ENCODE results near the gene WNT3A. TPM values are rescaled to one million over a fixed set of nuclear protein-coding genes. Genes with fewer than 3 reads are reported as not detected.
A peak's percentile ranks its signal among the peaks of the same experiment; 100 is the strongest.

WNT3A gene
- total RNA-seq, 2 donors from 2014 or later = 0.14 TPM; not detected in 1

DNA sequence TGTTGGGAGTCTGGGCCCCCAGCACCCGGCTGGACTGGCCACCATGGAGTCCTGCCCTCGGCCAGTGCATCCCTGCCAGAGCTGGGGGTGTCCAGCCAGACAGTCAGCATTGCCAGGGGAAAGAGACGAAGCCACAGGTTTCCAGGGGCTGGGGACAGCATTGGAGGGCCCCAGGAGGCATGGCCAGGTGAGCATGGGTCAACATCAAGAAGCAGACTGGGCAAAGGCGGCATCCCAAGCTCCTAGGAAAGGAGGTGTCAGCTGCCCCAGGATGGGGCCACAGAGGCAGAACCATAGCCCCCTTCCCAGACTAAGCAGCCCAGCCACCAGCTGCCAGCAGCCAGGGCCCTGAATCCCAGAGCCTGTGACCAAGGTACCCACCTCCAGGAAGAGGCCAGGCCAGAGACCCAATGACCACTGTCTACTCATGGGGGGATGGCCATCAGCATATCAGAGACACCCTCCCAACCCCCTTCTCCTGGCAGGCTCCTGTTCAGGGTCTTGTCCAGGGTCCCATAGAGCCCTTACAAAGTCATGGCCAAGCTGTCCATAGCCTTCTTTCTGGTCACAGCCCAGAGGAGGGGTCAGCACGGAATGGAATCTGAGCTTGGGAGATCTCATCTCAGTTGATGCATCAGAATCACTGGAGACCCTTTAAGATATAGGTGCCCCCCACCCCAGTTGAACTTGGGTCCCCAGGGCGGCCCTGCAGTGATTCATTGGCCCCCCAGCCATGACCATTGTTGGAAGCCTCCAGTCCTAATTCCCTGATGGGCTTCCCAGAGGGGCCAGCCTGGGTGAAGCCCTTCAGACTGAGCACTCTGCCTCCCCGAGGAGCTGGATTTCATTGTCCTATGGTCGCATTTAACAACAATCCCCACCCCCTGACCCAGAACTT, 32.5 kb downstream of the WNT3A start:
- intact Hi-C loops (cut with DNase I, micrococcal nuclease) = no loop called here
- no peak for DNase-seq

DNA sequence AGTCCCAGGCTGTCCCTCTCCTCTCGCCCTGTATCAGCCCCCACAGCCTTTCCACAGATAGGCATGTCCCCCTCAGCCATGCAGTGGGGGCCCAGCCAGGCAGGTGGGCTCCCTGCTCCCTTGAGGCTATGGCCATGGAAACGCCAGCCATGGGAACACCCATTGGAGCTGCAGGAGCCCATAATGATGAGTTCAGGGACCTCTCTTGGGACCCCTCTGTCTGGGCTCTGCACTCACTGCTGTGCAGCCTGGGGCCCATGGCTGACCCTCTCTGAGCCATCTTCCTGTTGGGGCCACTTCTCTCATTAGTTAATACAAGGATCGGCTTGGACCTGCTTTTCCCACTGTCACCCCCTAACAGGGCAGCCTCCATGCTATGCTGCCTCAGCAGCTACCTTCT, 33.2 kb downstream of the WNT3A start:
- no peak for ATAC-seq
- no peak for DNase-seq
- intact Hi-C loops (cut with DNase I, micrococcal nuclease) = no loop called here

More for the DNA sequence above, 32.5 kb downstream of the WNT3A start:
- ATAC-seq = no peak

DNA sequence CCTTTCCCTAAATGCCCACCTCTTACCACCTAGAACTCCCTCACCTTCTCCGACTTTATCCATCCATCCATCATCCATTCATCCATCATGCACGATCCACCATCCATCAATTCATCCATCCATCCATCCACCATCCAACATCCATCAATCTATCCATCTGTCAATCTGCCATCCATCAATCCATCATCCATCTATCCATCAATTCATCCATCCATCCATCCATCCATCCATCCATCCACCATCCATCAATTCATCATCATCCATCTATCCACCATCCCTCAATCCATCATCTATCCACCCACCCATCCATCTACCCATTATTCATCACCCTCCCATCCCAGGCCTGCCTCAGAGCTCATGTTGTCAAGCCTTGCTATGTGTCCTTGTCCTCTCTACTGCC, 34.5 kb downstream of the WNT3A start:
- ATAC-seq (no peak), DNase-seq (no peak)
- intact Hi-C loops (cut with DNase I, micrococcal nuclease) = no loop called here

DNA sequence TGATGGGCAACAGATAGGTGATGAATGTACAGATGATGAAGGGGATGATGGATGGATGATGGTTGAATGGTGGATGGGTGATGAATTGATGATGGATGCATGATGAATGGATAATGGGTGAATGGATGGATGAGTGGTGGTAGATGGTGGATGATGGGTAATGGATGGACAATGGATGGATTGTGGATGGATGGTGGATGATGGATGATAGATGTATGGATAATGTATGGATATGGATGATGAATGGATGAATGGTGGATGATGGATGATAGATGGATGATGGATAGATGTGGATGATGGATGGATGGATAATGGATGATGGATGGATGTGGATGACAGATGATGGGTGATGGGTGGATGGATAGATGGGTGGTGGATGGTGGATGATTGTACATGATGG, 35.7 kb downstream of the WNT3A start:
- intact Hi-C loops (cut with DNase I, micrococcal nuclease) = no loop called here
- no peak for ATAC-seq

DNA sequence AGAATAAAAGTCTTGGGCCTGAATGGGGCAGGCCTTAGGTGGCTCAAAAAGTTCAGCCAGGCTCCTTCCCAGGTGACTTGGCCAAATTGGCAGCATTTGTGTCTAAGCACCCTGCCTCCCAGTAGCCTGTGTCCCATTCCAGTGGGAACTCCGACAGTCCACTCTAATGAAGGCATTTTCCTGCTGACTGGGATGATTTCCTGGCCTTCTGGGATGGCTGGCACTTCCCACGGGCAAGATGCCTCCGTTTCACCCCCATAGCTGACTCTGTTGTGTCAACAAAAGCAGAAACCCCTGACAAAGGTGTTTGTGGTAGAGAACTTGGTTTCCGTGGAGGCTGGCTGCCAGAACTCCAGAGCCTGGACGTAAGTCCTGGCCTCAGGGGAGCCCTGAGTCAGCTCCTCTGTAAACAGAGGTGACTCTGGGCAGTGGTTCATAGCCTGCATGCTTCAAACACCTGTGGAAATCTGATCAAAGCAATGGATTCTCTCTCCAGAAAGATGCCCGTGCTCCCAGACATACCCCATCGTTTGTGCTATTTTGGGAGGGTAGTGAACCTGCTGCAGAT, 36.6 kb downstream of the WNT3A start:
- DNase-seq = no peak
- intact Hi-C loops (cut with DNase I, micrococcal nuclease) = no loop called here
- ATAC-seq = no peak

More for the DNA sequence above, 35.7 kb downstream of the WNT3A start:
- DNase-seq = no peak

DNA sequence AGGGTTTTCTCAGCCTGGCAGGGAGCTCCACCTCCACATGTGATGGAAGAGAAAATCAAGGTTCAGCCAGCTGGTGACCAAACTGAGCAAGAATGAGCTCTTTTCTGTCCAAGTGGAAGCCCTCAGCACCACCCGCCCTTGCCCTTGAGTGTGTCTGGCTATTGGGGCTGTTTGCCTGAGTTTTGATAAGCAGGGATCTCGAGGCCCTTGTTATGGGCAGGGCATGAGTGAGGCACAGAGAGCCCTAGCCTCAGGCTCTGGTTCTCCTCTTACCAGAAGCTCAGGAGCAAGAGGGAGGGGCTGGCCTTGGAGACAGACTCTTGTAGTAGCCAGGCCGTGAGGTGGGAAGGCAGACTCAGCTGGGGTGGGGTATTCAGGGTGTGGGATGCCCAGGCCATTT, 38.2 kb downstream of the WNT3A start:
- no peak for DNase-seq
- no peak for ATAC-seq
- intact Hi-C loops (cut with DNase I, micrococcal nuclease) = no loop called here

DNA sequence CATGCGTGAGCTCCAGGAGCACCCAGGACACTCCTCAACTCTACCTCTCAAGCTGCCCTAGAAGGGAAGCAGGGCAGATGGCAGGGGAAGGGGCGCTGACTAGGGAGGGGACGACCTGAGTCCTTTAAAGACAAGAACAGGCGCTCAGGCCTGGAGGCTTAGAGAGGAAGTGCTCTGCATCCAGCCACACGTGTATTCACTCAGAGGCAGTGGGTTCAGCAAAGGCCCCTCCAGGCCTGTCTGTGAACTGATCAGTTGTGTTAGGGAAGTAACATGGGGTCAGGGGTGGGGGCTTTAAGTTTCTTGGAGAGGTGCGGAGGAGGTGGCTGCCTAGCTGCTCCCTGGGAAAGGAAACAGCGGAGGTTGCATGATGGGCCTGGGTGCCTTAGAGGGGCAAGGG, 38.6 kb downstream of the WNT3A start:
- ATAC-seq (no peak), DNase-seq (no peak)
- intact Hi-C loops (cut with DNase I, micrococcal nuclease) = no loop called here

DNA sequence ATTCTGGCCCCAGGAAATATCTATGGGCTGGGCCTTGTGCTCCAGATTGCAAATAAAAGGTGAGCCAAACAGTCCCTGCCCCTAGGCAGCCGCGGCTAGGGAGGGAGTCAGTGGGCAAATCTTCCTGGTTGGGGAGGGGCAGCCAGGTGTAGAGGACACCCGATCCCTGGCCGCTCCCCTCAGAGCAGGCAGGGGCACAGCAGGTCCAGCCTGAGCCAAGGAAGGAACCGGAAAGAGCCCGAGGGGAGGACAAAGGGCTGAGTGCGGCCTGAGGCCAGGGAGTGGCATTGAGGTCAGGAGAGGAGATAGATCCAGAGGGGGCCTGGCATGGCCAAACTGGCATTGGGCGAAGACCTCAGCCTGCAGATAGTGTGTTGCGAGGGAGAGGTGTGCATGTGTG, 39.1 kb downstream of the WNT3A start:
- ATAC-seq (peak; percentile 50), DNase-seq (no peak)
- intact Hi-C loops (cut with DNase I, micrococcal nuclease) = no loop called here

DNA sequence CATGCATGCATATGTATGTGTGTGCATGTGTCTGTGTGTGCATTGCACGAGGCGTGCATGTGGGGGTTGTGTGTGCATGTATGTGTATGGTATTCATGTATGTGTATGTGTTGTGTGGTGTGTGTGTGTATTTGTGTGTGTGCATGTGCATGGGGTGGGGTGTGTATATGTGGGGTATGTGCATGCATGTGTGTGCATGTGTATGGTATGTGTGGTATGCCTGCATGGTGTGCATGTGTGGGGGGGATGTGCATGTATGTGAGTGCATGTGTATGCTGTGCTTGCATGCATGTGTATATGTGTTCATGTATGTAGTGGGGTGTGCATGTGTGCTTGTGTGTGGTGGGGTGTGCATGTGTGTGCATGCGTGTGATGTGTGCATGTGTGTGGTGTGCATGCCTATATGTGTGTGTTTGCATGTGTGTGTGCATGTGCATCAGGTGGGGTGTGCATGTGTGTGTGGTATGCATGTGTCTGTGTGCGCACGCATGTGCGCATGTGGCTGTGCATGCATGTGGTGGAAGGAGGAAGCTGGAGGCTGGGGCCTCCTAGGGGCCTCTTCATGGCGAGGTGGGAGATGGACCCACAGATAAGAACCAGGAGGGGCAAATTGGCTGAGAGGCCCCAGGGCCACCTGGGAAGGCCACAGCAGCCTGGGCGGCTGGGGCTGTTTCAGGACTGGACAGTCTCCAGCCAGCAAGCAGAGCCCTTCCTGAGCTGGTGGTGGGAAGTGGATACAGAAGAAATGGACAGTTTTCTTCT, 39.8 kb downstream of the WNT3A start:
- DNase-seq (no peak), ATAC-seq (no peak)
- intact Hi-C loops (cut with DNase I, micrococcal nuclease) = no loop called here

DNA sequence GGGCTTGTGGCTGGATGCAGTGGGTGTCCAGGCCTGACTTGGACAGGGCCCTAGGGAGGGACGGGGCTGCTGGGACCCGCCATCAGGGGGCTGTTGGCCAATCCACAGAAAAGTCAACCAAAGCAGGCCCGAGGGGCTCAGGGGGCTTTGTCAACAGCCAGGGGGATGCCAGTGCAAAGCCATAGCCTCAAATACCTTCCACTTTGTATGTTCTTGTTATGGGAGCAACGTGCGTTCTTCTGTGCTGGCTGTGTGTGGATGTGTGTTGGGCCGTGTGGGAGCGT, 40.3 kb downstream of the WNT3A start:
- ATAC-seq = no peak
- intact Hi-C loops (cut with DNase I, micrococcal nuclease) = no loop called here
- DNase-seq = no peak

DNA sequence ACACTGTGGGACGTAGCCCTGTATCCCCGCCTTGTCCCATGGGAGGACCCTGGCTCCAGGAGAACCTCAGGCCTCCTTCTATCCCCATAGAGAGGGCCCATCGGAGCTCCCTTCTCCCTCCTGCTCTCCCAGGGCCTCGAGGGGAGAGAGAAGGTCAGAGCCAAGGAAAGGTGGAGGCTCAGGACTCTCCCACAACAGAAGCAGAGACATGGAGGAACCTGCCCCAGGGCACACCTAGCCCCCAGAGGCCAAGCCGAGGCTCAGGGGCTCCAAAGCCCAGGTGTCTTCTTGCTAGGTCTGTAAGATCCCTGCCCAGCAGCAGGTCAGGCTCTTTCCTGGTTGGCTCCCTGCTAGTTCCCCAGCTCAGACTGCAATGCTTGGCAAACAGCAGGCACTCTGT, 41.3 kb downstream of the WNT3A start:
- ATAC-seq (no peak), DNase-seq (no peak)
- intact Hi-C loops (cut with DNase I, micrococcal nuclease) = no loop called here

DNA sequence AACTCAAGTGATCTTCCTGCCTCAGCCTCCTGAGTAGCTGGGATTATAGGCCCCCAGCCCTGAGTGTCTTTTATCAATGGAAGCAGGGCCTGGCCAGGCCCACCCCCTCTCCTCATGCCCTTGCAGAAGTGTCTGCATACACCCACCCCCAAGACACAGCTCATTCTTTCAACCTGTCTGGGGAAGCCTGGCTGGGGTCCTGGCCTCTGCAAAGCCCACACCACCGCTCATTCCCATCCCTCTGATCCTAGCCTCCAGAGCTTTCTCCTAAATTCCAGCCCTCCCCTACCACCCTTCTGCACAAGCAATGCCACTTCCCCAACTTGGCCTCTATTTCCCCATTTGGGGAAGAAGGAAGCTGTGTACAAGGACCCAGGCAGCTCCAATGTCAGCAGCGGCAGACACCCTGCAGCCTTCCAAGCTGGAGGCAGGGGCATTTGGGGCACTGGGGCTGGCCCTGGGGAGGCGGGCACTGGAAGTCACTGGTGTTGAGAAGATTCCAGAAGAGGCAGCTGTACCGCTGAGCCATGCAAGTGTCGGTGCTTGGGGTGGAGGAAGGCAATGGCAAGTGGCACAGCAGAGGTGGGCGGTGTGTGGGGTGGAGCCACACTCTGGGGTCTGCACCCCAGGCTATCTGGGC, 42.0 kb downstream of the WNT3A start:
- intact Hi-C loops (cut with DNase I, micrococcal nuclease) = no loop called here
- DNase-seq = no peak
- ATAC-seq = no peak

DNA sequence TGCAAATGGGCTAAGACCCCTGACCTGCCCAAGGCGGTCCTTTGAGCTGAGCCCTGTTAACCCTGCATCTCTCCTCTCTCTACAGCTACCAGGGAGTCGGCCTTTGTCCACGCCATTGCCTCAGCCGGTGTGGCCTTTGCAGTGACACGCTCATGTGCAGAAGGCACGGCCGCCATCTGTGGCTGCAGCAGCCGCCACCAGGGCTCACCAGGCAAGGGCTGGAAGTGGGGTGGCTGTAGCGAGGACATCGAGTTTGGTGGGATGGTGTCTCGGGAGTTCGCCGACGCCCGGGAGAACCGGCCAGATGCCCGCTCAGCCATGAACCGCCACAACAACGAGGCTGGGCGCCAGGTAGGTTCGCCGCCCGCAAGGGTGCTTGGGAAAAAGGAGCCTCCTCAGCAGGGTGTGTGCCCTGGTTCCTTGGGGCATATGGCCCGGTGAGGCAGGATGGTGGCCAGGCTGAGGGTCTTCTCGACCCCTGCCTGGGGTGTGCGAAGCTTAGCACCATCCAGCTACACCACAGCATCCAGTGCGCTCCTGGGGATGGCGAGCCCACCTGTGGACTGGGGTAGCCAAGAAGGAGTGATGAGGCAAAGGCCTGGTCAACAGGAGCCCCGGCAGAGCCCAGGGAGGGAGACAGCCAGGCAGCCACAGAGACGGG, 43.9 kb downstream of the WNT3A start:
- no peak for DNase-seq
- intact Hi-C loops (cut with DNase I, micrococcal nuclease) = no loop called here
- no peak for ATAC-seq

DNA sequence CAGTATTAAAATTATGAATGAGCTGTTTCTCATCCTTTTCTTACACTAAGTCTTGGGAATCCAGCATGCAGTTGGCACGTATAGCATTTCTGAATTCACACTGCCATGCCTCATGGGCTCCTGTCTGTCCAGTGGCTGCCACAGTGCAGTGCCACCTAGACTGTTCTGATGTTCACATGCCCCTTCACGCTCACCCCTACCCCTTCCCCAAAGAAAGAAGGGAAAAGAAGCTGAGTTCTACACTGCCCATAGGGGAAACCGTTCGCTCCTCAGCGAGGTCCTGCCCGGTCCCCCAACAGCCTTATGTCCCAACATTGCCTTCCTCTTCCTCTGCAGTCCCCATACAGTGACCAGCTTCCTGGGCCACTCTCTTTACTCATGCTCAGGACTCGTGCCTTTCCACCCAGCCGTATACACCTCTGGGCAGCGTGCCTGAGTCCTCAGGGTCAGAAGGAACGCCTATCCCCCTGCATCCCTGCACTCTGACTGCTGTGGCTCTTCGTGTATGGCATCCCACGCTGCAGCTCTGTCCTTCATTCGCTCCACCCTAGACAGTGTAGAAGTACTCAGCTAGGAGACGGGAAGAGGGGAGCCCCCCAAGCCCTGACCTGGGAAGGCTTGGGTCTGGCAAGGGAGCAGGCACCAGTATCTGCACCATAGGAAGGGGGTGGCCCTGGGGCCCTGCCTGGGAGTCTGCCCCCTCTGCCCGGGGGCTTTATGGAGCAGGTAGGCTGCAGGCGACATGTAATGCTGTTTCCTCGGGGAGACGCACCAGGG, 51.6 kb downstream of the WNT3A start:
- intact Hi-C loops (cut with DNase I, micrococcal nuclease) = no loop called here
- no peak for ATAC-seq
- no peak for DNase-seq

DNA sequence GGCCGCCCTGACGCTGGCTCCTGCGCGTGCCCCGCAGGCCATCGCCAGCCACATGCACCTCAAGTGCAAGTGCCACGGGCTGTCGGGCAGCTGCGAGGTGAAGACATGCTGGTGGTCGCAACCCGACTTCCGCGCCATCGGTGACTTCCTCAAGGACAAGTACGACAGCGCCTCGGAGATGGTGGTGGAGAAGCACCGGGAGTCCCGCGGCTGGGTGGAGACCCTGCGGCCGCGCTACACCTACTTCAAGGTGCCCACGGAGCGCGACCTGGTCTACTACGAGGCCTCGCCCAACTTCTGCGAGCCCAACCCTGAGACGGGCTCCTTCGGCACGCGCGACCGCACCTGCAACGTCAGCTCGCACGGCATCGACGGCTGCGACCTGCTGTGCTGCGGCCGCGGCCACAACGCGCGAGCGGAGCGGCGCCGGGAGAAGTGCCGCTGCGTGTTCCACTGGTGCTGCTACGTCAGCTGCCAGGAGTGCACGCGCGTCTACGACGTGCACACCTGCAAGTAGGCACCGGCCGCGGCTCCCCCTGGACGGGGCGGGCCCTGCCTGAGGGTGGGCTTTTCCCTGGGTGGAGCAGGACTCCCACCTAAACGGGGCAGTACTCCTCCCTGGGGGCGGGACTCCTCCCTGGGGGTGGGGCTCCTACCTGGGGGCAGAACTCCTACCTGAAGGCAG, 52.3 kb downstream of the WNT3A start:
- intact Hi-C loops (cut with DNase I, micrococcal nuclease) = no loop called here
- ATAC-seq (peak; percentile 35), DNase-seq (no peak)

DNA sequence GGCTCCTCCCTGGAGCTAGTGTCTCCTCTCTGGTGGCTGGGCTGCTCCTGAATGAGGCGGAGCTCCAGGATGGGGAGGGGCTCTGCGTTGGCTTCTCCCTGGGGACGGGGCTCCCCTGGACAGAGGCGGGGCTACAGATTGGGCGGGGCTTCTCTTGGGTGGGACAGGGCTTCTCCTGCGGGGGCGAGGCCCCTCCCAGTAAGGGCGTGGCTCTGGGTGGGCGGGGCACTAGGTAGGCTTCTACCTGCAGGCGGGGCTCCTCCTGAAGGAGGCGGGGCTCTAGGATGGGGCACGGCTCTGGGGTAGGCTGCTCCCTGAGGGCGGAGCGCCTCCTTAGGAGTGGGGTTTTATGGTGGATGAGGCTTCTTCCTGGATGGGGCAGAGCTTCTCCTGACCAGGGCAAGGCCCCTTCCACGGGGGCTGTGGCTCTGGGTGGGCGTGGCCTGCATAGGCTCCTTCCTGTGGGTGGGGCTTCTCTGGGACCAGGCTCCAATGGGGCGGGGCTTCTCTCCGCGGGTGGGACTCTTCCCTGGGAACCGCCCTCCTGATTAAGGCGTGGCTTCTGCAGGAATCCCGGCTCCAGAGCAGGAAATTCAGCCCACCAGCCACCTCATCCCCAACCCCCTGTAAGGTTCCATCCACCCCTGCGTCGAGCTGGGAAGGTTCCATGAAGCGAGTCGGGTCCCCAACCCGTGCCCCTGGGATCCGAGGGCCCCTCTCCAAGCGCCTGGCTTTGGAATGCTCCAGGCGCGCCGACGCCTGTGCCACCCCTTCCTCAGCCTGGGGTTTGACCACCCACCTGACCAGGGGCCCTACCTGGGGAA, 53.0 kb downstream of the WNT3A start:
- ATAC-seq (peak; percentile 83), DNase-seq (peak; percentile 98)
- intact Hi-C loops (cut with DNase I, micrococcal nuclease) = no loop called here

All from left colon (tissue), 2 donors.